Testis (tissue), 3 donors: ENCODE results near the gene HS3ST3A1. TPM values are rescaled to one million over a fixed set of nuclear protein-coding genes. Genes with fewer than 3 reads are reported as not detected.

Experiments
- DNase-seq: peaks from one replicate; pipeline ENCODE4 v3.0.0-alpha.2; 2019
- H3K27ac ChIP-seq, 2 donors: fragments of 200-600 bp; sonication (generic); one replicate each; pipeline ENCODE4 v1.5.1; 2019
- H3K27me3 ChIP-seq: fragments of 200-600 bp; sonication (generic); one replicate; pipeline ENCODE4 v1.5.1; 2019
- H3K36me3 ChIP-seq: fragments of 200-600 bp; sonication (generic); one replicate; pipeline ENCODE4 v1.5.1; 2017; ENCODE audit warnings: low read depth; ENCODE audit errors: missing control alignments
- H3K4me1 ChIP-seq: fragments of 200-600 bp; sonication (generic); one replicate; pipeline ENCODE4 v1.5.1; 2019
- H3K4me3 ChIP-seq, 2 donors: fragments of 200-600 bp; sonication (generic); one replicate each; pipeline ENCODE4 v1.5.1; 2017 to 2019
- H3K9me3 ChIP-seq: fragments of 200-600 bp; sonication (generic); one replicate; pipeline ENCODE4 v1.5.1; 2017
- POLR2A ChIP-seq: fragments of 450-650 bp; IDR thresholded peaks from one replicate; pipeline ENCODE4 v1.6.1; 2017; ENCODE audit warnings: antibody characterized with exemption, mild to moderate bottlenecking, moderate library complexity
- WGBS, 2 donors: methylation state at CpG; one replicate each; pipeline ENCODE4 v1.1.5; 2018; 5-methylcytosine and 5-hydroxymethylcytosine counted together
- intact Hi-C: fragments of 100-400 bp; cut with DNase I; formaldehyde crosslinking; loops from one replicate; pipeline ENCODE4 v1.15.1; 2023; ENCODE audit warnings: low total_unique reads
- polyA plus RNA-seq: library from polyadenylated mRNA; stranded (reverse); fragments of 350-450 nt; fragmentation: Illumina TruSeq; extraction: RNeasy Lipid Tissue Mini Kit (QIAGEN cat#74804); gene quantifications from one replicate; pipeline ENCODE4 v1.2.3, GENCODE V29; 2014; ENCODE audit warnings: low read depth, low replicate concordance; ENCODE audit not compliant: insufficient read depth
- total RNA-seq, 2 donors: library from RNA; depleted of rRNA; stranded (reverse); fragments of >200 nt; gene quantifications; one replicate each; pipeline ENCODE4 v1.2.3, GENCODE V29; 2016
- TF ChIP-seq, protein P1 (sequence below), 3 experiments: fragments of 450-650 bp in 2 of 3; fragments of 200-600 bp in 1 of 3; sonication (generic) in 1 of 3; IDR thresholded peaks; one replicate each; pipeline ENCODE4 v1.5.1; 2016 to 2019; ENCODE audit warnings: antibody characterized with exemption in 3 of 3, mild to moderate bottlenecking in 2 of 3, moderate library complexity in 1 of 3

Gene HS3ST3A1
- total and polyA plus RNA-seq, 3 donors from 2014 or later: 3.9 to 5.9 (median 5.8) TPM

DNA sequence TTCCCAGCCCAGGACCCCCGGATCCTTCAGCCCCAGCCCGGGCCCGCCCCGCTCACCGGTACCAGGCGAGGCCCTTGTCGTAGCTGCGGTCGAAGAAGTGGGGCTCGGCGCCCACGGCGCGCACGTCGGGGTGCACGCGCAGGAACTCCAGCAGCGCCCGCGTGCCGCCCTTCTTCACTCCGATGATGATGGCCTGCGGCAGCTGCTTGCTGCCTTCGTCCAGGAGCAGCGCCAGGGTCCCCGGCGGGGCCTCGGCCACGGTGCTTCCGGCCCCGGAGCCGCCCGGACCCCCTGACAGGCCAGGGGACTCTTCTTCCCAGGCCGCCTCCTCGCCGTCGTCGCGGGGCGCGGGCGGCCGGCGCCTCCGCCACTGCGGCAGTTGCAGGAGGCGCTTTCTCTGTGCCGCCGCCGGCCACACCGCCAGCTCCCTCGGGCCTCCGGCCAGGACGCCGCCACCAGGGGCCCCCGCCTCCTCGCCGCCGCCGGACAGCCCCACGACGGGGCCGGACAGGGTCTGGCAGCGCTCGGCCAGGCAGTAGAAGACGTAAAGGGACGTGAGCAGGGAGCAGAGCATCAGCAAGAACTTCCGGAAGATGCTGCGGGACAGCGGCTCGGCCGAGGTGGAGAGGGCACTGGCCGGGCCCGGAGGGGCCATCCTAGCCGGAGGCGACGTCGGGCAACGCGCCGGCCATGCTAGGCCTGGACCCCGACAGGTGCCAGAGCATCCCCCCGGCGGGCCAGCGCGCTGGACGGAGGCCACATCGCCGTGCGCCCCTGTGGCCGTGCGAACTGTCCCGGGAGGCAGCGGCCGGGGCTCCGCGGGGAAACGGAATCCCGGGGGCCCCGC, 1.0 kb downstream of the HS3ST3A1 start:
- intact Hi-C loops: no loop called here
- DNase-seq: no peak

DNA sequence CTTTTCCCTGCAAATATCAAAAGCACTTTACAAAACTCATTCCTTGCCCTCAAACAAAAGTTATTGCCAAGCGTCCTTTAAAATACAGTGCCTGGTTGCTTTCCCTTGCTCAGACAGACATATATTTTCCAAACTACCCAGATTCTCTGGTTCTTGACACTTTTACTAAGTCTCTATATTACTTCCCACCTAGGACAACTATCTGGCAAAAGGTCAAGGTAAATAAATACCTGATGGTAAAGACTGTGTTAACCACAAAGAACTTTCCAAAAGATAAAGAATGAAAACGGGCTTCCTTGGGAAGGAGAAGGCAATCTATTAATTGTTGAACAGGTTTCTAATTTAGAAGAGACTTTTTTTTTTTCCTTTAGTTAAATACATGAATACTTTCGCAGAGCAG, 1.9 kb downstream of the HS3ST3A1 start:
- Histone ChIP-seq H3K36me3 (no peaks in the 10 kb centered on the region), H3K27me3 (no peaks in the 10 kb centered on the region), H3K27ac (peak overlapping the region; percentile 21 to 65), H3K9me3 (no peaks in the 10 kb centered on the region), H3K4me3 (no peak overlapping the region), H3K4me1 (no peaks in the 10 kb centered on the region)
- DNase-seq: no peak
- WGBS, 2 donors: 44 to 50% methylated on average over 3 of the region's 3 CpGs
- intact Hi-C loops: loop anchor here (10.0 kb wide), 1 partner anchor 705 kb away; the partner anchor contains the start of gene HS3ST3B1
- TF ChIP-seq, protein P1, sequence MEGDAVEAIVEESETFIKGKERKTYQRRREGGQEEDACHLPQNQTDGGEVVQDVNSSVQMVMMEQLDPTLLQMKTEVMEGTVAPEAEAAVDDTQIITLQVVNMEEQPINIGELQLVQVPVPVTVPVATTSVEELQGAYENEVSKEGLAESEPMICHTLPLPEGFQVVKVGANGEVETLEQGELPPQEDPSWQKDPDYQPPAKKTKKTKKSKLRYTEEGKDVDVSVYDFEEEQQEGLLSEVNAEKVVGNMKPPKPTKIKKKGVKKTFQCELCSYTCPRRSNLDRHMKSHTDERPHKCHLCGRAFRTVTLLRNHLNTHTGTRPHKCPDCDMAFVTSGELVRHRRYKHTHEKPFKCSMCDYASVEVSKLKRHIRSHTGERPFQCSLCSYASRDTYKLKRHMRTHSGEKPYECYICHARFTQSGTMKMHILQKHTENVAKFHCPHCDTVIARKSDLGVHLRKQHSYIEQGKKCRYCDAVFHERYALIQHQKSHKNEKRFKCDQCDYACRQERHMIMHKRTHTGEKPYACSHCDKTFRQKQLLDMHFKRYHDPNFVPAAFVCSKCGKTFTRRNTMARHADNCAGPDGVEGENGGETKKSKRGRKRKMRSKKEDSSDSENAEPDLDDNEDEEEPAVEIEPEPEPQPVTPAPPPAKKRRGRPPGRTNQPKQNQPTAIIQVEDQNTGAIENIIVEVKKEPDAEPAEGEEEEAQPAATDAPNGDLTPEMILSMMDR (IDR thresholded peaks at IDR 0.05): no peak
- no peak for TF ChIP-seq POLR2A

More for the DNA sequence above, 1.0 kb downstream of the HS3ST3A1 start:
- no peak for TF ChIP-seq POLR2A
- TF ChIP-seq, protein P1 (IDR thresholded peaks at IDR 0.05): no peak
- Histone ChIP-seq H3K27ac (peak overlapping the region; percentile 33 to 65), H3K4me1 (no peaks in the 10 kb centered on the region), H3K36me3 (no peaks in the 10 kb centered on the region), H3K27me3 (no peaks in the 10 kb centered on the region), H3K9me3 (no peaks in the 10 kb centered on the region), H3K4me3 (peak overlapping the region; percentile 56 to 69)
- WGBS, 2 donors: 3 to 6% methylated on average over 41 to 86 of the region's 101 CpGs

GRCh38 chr17:13599168-13599577, 2.6 kb downstream of the HS3ST3A1 start:
- Histone ChIP-seq H3K36me3 (no peaks in the 10 kb centered on the region), H3K27ac (no peak overlapping the region), H3K27me3 (no peaks in the 10 kb centered on the region), H3K4me3 (no peak overlapping the region), H3K9me3 (no peaks in the 10 kb centered on the region), H3K4me1 (no peaks in the 10 kb centered on the region)
- intact Hi-C loops: loop anchor here (10.0 kb wide), 1 partner anchor 706 kb away; the partner anchor contains the start of gene HS3ST3B1
- no peak for TF ChIP-seq POLR2A
- TF ChIP-seq, protein P1 (IDR thresholded peaks at IDR 0.05): no peak
- WGBS, 2 donors: 67 to 79% methylated on average over 1 of the region's 1 CpG
- no peak for DNase-seq

- DNase-seq: no peak
- H3K4me1 ChIP-seq: no peaks in the 10 kb centered on the region
- no peaks in the 10 kb centered on the region for H3K36me3 ChIP-seq
- no peak overlapping the region for H3K27ac ChIP-seq
- H3K27me3 ChIP-seq: no peaks in the 10 kb centered on the region
- intact Hi-C loops: loop anchor here (10.0 kb wide), 1 partner anchor 706 kb away; the partner anchor contains the start of gene HS3ST3B1
- H3K4me3 ChIP-seq: no peak overlapping the region
- 64 to 70% methylated on average over 7 of the region's 7 CpGs for WGBS, 2 donors
- no peaks in the 10 kb centered on the region for H3K9me3 ChIP-seq
- TF ChIP-seq, protein P1 (IDR thresholded peaks at IDR 0.05): no peak
Observed at GRCh38 chr17:13598353-13599167, 3.2 kb downstream of the HS3ST3A1 start.
